Fibroblast of pulmonary artery (primary cell): ENCODE data around the gene NGDN.
A peak's percentile ranks its signal among the peaks of the same experiment; 100 is the strongest.

Experiments
- DNase-seq: peaks from one replicate; pipeline ENCODE4 v3.0.0-alpha.2; 2010; ENCODE audit warnings: low read depth
- H3K4me3 ChIP-seq: replicated peaks from 2 replicates; pipeline ENCODE4 v1.5.1; 2011; ENCODE audit warnings: low read depth, mild to moderate bottlenecking, control low read depth, low read length, moderate library complexity
- TF ChIP-seq, protein P1 (sequence below): IDR thresholded peaks from 2 replicates; pipeline ENCODE4 v1.5.1; 2011; ENCODE audit warnings: mild to moderate bottlenecking, control low read depth, low read length, inconsistent platforms; ENCODE audit errors: missing control alignments

NGDN gene

DNA sequence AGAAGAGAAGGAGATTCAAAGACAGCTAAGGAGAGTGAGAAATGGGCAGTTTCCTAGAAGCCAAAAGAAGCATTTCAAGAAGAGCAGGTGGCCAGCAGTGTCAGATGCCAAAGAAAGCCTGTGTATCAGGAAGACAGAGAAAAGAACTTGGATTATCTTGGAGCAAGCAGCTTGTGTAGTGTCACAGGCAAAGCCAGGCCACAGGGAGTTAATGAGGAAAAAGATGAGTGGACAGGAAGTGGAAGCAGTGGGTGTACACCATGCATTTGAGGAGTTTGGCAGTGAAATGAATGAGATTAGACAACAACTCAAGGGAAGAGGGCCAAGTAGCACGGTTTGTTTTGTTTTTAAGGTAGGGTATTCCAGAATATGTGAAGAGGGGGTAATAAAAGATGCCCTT is 28.4 kb upstream of the NGDN start:
- DNase-seq, result peak; percentile 48
- no peak overlapping the region for H3K4me3 ChIP-seq
- TF ChIP-seq, protein P1, sequence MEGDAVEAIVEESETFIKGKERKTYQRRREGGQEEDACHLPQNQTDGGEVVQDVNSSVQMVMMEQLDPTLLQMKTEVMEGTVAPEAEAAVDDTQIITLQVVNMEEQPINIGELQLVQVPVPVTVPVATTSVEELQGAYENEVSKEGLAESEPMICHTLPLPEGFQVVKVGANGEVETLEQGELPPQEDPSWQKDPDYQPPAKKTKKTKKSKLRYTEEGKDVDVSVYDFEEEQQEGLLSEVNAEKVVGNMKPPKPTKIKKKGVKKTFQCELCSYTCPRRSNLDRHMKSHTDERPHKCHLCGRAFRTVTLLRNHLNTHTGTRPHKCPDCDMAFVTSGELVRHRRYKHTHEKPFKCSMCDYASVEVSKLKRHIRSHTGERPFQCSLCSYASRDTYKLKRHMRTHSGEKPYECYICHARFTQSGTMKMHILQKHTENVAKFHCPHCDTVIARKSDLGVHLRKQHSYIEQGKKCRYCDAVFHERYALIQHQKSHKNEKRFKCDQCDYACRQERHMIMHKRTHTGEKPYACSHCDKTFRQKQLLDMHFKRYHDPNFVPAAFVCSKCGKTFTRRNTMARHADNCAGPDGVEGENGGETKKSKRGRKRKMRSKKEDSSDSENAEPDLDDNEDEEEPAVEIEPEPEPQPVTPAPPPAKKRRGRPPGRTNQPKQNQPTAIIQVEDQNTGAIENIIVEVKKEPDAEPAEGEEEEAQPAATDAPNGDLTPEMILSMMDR, result no peak

DNA sequence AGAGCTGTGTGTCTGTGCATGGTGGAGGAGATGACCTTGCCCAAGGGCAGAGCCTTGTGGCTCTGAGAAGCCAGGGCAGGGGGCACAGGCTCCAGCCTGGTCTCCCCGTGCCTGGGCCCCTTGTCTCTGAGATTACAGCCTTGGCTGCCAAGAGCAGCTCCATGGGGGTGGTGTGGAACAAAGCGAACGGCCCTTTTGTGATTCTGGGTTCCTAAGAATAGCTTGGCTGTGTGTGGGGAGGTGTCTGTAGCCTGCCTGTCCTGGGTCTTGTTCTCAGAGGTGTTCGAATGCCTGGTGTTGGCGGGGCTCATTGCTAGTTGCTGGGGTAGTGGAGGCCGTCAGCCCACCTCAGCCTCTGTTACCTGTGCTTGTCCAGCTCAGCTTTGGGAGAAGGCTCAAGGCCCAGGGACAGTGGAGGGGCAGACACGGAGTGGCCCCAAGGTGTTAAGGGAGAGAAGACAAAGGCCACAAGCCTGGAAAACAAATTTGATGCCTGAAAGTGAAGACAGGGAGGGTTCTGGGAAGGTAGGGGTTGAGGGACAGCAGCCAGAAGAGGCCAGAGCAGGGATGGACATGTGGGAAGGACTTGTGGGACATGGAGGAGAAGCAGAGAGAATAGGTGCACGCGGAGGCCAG is 26.7 kb upstream of the NGDN start:
- TF ChIP-seq, protein P1, result no peak
- no peak for DNase-seq
- no peak overlapping the region for H3K4me3 ChIP-seq

DNA sequence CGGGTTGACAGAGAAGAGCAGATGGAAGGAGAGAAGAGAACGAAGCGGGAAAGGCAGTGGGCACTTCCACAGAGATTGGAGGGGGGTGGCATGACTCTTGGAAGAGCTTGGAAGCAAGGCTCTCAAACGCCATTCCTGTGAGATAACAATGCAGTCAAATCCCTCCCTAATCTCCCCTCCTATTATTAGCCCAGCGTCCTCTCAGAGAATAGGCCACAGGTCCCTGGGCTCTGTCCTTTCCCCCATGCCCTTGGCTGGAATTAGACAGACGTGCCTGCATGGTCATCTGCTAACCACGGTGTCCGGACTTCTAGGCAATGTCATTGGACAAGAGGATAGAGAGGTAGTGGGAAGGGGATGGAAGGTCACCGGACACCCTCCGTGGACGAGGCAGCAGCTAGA is 26.1 kb upstream of the NGDN start:
- TF ChIP-seq, protein P1, result no peak
- H3K4me3 ChIP-seq, result no peak overlapping the region
- no peak for DNase-seq

DNA sequence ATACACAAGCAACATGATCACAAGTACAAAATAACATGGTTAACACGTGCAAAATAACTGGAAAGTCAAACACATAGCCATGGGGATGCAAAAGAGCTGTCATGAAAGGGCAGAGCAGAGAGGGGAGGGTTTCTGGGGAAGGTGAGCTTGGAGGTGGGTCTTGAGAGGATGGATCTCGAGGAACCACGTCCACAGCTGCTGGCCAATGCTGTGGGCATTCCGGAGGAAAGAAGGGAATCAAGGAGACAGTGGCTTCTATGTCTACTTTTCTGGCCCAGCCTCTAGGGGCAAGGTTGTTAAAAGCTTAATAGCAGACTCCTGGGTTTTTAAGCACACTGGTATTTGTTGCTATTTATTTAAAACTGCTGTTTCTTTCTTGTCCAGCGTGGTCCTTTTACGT is 25.6 kb upstream of the NGDN start:
- DNase-seq, result no peak
- H3K4me3 ChIP-seq, result no peak overlapping the region
- TF ChIP-seq, protein P1, result no peak

GRCh38 chr14:23444314-23444713 is 25.2 kb upstream of the NGDN start:
- TF ChIP-seq, protein P1, result no peak
- H3K4me3 ChIP-seq, result no peak overlapping the region
- DNase-seq, result no peak

DNA sequence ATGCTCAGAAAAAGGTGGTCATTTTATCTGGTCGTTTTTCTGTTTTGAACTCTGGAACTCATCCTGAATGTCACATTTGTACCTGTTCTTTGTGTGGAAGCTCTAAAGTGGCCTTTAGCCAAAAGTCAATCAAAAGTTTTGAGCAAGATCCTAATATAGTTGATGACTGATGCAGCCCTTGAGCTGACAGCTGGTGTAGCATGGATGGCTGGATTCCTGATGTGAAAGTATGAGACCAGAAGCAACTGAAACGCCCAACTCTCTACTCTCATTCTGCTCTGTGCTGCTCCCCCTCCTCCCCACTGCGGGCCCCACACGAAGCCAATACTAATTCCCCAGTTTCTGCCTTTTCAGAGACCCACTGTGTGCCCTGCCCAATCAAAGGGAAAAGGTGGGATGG is 23.7 kb upstream of the NGDN start:
- H3K4me3 ChIP-seq, result no peak overlapping the region
- no peak for DNase-seq
- TF ChIP-seq, protein P1, result no peak

DNA sequence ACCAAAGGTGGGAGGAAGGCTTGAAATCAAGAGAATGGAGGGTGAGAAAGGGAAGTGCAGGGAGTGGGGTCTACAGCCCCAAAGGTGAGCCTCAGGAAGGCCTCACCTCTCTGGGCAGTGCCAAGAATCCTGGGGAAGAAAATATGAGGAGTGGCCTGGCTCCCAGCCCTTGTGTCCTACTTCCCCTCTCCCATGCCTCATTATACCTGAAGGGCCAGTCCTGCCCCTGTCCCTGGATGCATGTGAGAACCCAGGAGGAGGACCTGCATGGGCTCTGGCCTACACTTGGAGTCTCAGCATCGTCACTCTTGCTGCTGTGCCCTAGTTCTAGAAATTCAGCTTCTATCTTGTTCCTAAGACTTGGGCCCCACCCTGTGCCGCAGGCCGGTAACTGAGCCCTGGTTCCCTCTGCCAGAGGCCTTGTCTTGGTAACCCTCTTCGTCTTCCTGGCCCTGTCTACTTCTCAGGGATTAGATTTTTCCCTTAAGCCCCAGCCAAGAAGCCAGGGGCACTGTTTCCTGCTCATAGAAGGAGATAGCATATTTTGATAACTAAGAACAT is 23.1 kb upstream of the NGDN start:
- TF ChIP-seq, protein P1, result no peak
- H3K4me3 ChIP-seq, result no peak overlapping the region
- no peak for DNase-seq
